GM18520 (cell line): Measurements from ENCODE around the gene LIMD2.

Experiments used
- ATAC-seq: cut with Tn5 transposase; IDR thresholded peaks from one replicate; pipeline ENCODE4 v1.9.1; 2021; ENCODE audit not compliant: unreplicated experiment

The LIMD2 gene

GRCh38 chr17:63701868-63702720 is 2.2 kb upstream of the LIMD2 start:
- ATAC-seq: no peak

- no peak for ATAC-seq
Measured at GRCh38 chr17:63701456-63701820, 1.5 kb upstream of the LIMD2 start.

- ATAC-seq: no peak
Measured at GRCh38 chr17:63700528-63701455, 867 bp upstream of the LIMD2 start.

GRCh38 chr17:63698886-63699637 is 863 bp downstream of the LIMD2 start:
- no peak for ATAC-seq

GRCh38 chr17:63698381-63698885 is 1.5 kb downstream of the LIMD2 start:
- no peak for ATAC-seq

- peak; percentile 26 for ATAC-seq
Measured at GRCh38 chr17:63697341-63698286, 2.3 kb downstream of the LIMD2 start.

- no peak for ATAC-seq
Measured at GRCh38 chr17:63696381-63696961, 3.5 kb downstream of the LIMD2 start.

- ATAC-seq: no peak
Measured at GRCh38 chr17:63695889-63696288, 4.0 kb downstream of the LIMD2 start.

GRCh38 chr17:63694950-63695773 is 4.8 kb downstream of the LIMD2 start:
- ATAC-seq: no peak

GRCh38 chr17:63694229-63694949 is 5.5 kb downstream of the LIMD2 start:
- no peak for ATAC-seq

GRCh38 chr17:63693411-63694113 is 6.4 kb downstream of the LIMD2 start:
- no peak for ATAC-seq

GRCh38 chr17:63692195-63692816 is 7.6 kb downstream of the LIMD2 start:
- no peak for ATAC-seq

- no peak for ATAC-seq
Measured at GRCh38 chr17:63689479-63689878, 10.4 kb downstream of the LIMD2 start.

GRCh38 chr17:63688396-63689020 is 11.4 kb downstream of the LIMD2 start:
- ATAC-seq: no peak

GRCh38 chr17:63686138-63686685 is 13.7 kb downstream of the LIMD2 start:
- no peak for ATAC-seq

GRCh38 chr17:63685578-63685977 is 14.3 kb downstream of the LIMD2 start:
- ATAC-seq: no peak
